T-helper 2 cell treated with Interferon-gamma antibody and Interleukin-4, amounts not matched to agents 100 ng/mL and 5 ng/mL, for 36 hours (primary cell): ENCODE results near the gene ORC3. TPM values are rescaled to one million over a fixed set of nuclear protein-coding genes. Genes with fewer than 3 reads are reported as not detected.
"Not testable (repeated sequence)": the region's sequence is repeated elsewhere in the genome, so short reads cannot be mapped to it uniquely, and the experiment has no call there.

Experiments used
- intact Hi-C: fragments of 100-400 bp; cut with micrococcal nuclease; formaldehyde crosslinking; loops from one replicate; pipeline ENCODE4 v1.15.1; 2023
- total RNA-seq: library from RNA; stranded (reverse); gene quantifications from 2 replicates; pipeline ENCODE4 v1.2.3, GENCODE V29; 2022

Gene ORC3
- total RNA-seq, 1 donor from 2014 or later, result 30.1 TPM

DNA sequence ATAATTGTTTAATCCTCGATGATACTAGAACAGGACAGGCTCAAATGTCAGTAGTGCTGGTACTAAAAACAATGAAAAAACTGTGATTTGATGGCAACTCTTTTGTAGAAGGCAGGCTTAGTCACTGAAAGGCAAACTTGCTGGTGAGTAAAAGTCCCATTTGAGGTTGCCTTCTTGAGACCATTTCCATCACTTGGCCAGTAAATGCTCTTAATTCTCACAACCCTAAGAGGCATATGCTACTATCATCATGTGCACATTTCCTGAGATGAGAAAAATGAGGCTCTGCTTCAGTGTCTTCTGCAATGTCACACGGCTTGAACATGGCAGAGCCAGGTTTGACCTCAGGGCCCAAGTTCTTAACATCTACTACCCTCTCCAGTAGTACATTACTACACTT is 102.2 kb downstream of the ORC3 start:
- intact Hi-C loops, result no loop called here

DNA sequence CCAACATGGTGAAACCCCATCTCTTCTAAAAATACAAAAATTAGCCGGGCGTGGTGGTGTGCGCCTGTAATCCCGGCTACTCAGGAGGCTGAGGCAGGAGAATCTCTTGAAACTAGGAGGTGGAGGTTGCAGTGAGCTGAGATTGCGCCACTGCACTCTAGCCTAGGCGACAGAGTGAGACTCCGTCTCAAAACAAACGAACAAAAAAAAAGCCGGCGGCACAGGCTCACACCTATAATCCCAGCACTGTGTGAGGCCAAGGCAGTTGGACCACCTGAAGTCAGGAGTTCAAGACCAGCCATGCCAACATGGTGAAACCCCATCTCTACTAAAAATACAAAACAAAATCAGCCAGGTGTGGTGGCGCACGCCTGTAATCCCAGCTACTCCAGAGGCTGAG is 106.9 kb downstream of the ORC3 start:
- intact Hi-C loops, result not testable (repeated sequence)

DNA sequence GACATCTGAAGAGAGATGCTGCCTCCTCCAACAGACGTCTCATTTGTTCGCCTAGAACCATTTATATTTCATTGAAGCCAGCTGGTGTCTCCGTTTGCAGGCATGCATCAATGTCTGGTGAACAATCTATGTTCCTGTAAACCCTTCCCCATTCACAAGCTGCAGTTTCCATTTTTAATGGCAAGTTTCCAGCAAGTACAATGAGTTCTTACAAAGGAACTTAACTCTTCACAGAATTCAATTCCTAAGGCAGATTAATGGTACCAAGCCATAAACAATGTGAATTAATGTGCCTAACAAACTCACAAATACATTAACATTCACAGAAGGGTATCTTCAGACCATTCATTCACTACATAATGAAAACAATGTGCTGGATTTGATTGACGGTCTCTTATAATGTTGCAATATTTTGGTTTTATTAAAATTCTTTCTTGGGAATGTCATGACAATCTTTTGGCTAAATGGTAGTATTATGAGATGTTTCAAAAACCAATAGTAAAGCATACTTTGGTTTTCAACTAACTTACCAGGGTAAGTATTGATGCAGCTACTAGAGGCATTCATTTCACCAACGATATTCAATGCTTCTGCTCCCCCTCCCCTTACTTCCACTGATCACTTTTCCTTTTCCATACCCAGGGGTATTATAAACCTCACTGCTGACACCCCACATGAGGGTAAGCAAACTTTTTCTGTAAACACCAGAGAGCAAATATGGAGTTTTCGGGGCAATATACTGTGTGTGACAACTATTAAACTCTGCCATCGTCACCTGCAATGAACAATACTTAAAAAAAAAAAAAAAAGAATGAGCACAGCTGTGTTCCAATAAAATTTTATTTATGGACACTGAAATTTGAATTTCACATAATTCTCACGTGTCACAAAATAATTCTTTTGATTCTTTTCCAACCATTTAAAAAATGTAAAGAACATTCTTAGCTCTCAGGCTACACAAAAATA is 107.9 kb downstream of the ORC3 start:
- intact Hi-C loops, result loop anchor here (2.0 kb wide), 1 partner anchor 53 kb away; no protein-coding TSS in a partner anchor

DNA sequence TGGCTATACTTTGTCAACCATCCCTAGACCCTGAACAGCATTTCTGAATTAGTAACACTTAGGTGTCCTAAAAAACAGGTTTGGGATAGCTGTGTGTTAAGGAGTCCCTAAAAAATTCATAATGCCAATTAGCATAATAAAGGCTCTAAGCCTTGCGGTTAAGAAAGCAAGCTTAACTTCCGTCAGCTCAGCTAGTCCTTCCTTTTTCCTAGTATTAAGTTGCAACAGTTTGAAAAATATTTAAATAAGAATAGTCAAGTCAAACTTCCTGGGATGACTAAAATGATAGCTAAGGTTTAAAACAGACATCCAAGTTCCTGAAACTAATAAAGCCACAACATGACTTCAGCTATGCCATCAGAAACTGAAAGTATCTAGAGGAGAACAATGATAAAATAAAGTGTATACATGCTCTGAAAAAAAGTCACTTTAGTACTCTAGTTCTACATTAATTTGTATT is 108.6 kb downstream of the ORC3 start:
- intact Hi-C loops, result loop anchor here (2.0 kb wide), 1 partner anchor 54 kb away; no protein-coding TSS in a partner anchor

DNA sequence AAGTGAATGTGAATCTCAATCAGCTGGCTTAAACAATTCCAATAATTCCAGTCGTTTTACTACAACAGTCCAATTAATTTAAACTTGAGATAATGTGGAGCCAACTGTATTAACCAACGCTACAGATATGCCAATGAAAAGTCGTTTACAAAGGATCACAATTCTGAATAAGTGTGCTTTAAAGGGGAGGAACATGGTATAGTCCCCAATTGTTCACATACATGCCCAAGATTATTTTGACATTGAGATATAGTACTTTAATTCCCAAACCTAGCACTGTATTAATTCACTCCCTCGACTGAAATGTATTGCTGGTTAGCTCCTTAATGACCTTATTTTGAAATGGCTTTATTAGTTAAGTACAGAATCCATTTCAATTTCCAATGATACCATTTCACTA is 109.6 kb downstream of the ORC3 start:
- intact Hi-C loops, result loop anchor here (2.0 kb wide), 1 partner anchor 55 kb away; no protein-coding TSS in a partner anchor

DNA sequence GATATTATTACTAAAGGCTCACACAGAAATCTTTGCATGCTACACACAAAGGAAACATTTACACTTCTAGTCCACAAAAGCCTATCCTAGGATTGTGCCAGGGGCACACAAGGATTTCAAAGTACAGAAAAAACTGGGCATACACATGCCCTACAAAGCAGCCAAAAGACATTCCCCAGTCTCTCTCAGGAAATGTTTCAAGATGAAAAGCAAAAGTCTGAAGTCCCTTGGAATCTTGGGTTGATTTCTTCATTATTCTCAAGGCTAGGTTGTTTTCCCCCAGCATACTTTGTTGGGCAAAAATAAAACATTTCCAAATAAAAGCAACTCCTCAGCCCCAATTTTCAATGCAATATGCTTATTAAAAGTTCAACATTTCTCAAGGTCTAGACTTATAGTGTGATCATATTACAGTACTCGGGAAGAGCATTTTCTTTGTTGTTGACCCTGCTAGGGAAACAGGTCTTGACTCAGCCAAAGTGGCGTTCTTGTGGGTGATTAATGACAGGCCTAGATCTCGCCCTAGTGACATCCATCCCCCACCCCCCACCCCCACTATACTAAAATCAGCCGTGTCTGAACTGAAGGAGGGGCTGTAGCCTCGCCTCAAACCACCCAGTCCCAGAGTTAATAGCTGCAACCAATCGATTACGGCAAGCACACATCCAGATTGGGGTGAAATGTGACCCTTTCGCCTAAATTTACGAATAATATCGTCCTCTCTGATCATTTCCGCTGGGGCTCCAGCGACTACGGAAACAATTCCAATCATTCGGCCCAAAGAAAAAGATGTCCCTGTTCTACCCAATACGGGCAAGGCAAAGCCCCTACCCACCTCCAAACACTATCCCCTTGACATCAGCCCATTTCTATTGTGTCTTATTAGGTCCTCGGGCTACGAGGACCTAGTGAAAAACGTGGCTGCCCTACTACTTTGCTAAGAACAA is 110.7 kb downstream of the ORC3 start:
- intact Hi-C loops, result loop anchor here (2.0 kb wide), 1 partner anchor 378 kb away; the partner anchor contains the start of gene SMIM8

DNA sequence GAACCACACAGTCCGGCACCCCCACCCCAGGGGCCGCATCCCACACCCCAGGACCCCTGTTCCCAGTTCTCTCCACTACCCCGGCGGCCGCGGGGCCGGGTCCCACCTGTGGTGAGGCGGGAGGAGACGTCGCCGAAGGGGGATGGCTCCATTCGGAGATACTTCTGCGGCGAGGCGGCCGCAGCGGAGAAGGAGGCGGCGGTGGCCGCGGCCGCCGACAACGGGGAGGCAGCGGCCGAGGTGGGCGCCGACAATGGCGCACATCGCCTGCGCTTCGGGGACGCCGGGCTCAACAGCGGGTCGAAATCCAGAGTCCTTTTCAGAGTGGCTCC is 111.4 kb downstream of the ORC3 start:
- intact Hi-C loops, result loop anchor here (2.0 kb wide), 1 partner anchor 379 kb away; the partner anchor contains the start of gene SMIM8

DNA sequence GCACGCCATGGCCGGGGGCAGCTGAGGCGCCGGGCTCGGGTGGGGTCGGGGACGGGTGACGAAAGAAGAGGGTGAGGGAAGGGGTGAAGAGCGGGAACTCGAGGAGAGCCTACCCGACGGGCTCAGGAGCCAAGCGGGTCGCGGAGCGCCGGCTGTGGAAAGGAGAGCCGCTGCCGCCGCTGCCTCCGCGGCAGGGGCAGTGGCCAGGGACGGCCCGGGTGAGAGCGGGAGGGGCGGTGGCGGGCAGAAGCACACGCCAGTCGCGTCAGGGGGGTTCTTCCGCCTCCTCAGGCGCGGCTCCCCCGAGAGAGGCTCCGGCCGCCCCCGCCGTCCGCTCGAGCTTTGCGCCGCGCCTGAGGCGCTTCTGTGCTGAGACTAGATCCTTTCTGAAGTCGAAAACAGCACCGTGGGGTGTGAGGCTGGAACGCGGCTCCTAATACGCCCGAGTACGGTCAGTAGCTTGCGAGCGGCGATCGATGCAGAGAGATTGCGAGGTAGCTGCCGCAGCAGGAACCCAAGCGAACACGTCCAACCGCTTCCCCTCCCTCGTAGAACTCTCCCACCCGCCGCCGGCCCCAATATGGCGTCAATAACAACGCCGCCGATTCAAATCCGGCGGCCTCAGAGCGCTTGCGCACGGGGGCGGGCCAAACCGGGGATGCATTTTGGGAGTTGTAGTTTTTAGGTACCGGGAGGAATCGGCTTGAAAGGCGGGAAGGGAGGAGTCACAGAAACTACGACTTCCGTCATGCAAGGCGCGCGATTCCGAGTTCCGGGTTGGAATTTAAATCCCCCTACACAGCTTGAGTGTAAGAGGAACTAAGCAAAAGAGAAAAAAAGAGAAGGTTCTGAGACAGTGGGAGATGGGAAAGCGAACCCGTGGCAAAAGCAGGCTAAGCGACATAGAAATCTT is 112.0 kb downstream of the ORC3 start, which contains the start of gene AKIRIN2:
Gene AKIRIN2, minus strand, starts transcription at position 558 of the 913 bp plus-strand sequence. Its CDS starts 549 bp downstream, at position 9.
- intact Hi-C loops, result loop anchor here (1.0 to 2.0 kb wide), 8 partner anchors 40 to 1378 kb away; partner anchors contain the start of genes ORC3, PNRC1, RNGTT and SLC35A1

DNA sequence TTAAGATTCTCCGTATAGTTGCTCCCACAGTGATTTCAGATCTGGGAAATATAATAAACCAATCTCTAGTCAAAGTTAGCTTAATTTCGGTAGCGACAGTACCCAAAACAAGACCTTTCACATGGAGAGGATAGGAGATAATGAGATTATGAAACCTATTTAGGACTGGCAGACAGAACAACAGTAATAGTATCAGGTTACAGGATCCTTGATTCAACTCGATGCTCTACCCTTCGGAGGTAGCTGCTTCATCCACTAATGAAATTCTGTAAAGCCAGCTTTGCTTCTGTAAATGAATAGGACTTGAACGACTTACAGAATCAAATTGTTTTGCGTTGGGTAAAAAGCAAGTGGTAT is 112.6 kb downstream of the ORC3 start:
- intact Hi-C loops, result loop anchor here (1.0 kb wide), 7 partner anchors 40 to 1378 kb away; partner anchors contain the start of genes ORC3, PNRC1, RNGTT and SLC35A1

DNA sequence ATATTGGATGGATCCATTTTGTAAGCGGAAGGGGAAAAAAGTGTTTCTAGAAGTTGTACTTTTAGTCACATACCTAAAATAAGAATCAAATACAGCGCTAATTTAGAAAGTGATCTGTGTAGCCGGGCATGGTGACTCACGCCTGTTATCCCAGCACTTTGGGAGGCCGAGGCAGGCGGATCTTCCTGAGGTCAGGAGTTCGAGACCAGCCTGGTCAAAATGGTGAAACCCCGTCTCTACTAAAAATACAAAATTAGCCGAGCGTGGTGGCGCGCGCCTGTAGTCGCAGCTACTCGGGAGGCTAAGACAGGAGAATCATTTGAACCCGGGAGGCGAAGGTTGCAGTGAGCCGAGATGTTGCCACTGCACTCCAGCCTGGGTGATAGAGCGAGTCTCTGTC is 113.1 kb downstream of the ORC3 start:
- intact Hi-C loops, result not testable (repeated sequence)

DNA sequence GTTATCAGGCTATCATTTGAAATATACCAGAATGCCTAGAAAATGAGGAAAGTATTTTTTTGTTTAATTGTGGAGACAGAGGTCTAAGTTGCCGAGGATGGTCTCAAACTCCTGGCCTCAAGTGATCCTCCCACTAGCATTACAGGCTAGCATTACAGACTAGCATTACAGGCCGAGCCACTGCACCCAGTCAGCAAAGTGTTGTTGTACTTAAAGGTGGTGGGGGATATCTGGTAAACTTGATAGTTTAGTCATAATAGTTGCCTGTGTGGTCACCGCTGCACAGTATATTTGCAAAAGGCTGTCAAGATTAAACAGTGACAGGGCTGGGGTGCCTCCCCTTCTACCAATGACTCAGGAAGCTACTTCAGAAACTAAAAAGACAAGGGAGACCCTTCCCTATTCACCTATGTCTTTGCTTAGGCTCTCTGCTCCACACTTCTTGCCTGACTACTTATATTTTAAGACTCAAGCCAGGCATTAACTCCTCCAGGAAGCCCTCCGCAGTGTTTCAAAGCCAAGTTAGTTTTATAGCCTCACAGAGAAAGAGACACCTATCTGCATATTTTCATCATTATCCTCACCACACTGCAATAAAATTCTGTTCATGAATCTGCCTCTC is 115.2 kb downstream of the ORC3 start:
- intact Hi-C loops, result no loop called here

DNA sequence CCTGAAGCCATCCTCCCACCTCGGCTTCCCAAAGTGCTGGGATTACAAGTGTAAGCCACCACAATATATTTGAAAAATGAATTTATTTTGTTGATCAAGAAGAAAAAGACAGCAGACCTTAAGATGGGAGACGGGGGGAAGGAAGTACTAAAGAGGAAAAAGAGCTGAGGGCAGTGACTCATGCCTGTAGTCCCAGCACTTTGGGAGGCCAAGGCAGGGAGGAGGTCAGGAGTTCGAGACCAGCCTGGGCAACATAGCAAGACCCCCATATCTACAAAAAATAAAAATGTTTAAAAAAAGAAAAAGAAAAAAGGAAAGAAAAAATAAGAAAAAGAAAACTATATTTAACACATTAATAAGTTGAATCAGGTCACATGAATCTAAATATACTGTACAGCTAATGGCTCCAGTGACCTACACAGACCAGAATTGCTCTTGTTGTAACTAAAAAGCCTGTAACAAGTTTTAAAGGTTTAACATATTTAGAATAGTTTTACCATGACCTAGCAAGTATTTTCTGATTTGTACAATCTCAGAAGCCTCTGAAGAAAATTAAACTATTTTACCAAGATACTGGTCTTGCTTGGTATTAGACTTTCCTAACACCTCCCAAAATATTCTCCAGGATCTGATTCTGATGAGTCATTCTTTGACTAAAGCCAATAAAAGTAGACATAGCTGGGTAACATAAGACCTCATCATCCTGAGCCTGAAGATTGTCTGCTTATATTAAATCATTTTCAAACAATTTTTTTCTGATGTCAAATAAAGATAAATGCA is 116.4 kb downstream of the ORC3 start:
- intact Hi-C loops, result no loop called here

DNA sequence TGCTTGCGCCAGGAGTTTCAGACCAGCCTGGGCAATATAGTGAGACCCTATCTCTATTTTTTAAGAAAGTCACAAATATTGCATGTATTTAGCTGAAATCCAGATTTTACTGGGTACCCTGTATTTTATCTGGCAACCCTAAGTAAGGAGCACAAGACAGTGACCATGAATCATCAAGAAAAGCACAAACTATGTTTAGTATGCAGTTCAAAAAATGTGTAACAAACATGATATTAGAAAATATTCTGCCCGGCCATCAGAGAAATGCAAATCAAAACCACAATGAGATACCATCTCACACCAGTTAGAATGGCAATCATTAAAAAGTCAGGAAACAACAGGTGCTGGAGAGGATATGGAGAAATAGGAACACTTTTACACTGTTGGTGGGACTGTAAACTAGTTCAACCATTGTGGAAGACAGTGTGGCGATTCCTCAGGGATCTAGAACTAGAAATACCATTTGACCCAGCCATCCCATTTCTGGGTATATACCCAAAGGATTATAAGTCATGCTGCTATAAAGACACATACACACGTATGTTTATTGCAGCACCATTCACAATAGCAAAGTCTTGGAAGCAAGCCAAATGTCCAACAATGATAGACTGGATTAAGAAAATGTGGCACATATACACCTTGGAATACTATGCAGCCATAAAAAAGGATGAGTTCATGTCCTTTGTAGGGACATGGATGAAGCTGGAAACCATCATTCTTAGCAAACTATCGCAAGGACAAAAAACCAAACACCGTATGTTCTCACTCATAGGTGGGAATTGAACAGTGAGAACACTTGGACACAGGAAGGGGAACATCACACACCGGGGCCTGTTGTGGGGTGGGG is 118.9 kb downstream of the ORC3 start:
- intact Hi-C loops, result not testable (repeated sequence)

DNA sequence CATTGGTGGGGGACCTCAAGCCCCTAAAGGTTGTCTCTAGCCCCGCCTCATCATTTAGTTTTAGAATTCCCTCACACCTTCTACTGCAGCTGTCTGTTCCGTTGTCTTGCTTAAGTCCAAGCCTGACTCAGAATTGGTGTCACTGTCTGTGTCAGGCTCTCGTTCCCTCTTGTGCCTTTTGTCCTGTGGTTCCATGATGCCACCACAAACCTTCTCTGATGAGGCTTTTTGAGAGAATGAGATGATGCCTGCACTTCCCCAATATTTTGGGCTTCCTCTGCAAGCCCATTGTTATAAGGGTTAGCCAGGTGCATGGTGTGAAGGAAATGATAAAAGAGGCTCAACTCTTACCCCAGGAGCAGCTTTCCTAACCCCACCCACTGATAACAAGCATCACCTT is 120.2 kb downstream of the ORC3 start:
- intact Hi-C loops, result no loop called here

DNA sequence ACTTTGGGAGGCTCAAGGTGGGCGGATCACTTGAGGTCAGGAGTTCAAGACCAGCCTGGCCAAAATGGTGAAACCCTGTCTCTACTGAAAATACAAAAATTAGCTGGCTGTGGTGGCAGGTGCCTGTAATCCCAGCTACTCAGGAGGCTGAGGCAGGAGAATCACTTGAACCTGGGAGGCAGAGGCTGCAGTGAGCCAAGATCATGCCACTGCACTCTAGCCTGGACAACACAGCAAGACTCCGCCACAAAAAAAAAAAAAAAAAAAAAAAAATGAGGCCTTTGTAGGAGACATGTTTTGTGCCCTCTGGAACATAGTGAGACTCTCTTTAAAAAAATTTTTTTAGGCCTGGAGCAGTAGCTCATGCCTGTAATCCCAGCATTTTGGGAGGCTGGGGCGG is 122.8 kb downstream of the ORC3 start:
- intact Hi-C loops, result not testable (repeated sequence)

DNA sequence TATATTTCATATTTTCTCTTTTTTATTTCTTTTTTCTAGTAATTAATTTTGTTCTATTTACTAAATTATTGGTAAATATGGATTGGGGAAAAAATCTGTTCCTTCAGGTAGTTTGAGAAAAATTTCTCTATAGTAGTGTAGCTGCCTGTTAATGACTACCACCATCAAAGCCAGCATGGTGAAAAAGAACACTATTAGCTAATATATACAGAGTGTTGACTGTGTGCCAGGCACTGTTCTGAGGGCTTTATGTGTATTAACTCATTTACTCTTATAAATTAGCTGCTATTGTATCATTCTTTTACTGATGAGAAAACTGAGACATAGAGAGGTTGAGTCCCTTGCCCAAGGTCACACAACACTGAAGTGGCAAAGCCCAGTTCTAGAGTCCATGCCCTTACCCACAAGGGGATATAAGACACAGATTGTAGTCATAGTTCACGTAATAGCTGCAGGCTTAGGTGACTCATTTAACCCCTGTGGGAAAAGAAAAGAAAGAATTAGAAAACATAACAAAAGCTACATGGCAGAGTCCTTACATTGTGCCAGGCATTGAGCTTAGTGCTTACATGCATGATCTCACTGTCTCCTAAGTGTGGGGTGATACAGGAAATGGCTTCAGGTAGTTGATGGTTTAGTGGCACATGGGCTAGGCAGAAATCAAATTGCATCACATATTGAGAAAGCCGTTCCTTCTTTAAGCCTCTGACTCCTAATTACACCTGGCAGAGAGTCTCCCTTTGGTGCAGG is 124.3 kb downstream of the ORC3 start:
- intact Hi-C loops, result no loop called here
